Measurements from ENCODE around the gene PHACTR1. TPM values are rescaled to one million over a fixed set of nuclear protein-coding genes. Genes with fewer than 3 reads are reported as not detected.

Gene PHACTR1
- total RNA-seq, 1 donor from 2014 or later = 2.2 TPM

DNA sequence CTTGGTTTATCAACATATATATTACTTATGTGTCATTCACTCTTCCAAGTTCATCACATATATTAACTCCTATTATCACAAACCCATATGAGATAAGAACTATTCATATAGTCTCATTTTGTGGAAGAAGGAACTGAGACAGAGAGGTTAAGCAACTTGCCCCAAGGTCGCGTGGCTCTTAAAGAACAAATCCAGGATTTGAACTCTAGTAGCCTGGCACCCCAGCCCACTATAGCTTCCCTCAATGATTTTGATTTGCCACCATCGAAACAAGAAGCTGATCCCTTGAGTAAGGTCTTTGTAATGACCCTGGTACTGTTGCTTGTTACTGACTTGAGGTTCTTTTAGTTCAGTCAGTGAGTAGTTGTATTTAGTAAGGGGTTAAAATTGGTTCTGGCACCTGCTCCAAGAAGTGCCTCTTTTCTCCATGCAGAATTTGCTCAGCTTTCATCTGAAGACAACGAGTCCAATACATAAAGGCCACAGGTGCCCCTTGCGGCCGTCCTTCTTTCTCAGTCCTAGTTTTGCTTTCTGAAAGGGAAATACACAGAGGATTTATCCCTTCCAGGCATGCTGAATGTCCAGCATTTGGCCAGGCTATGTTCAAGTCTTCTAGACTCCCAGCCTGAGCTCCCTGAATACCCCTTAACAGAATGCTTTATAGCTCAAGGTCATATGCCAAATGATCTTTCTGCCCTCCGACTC is 358.7 kb downstream of the PHACTR1 start:
- H3K27me3 ChIP-seq (ENCODE audit: control insufficient read depth, insufficient read depth, low read length) = no peaks in the 10 kb centered on the region
- no peak for DNase-seq (ENCODE audit: low read depth)
- no peak overlapping the region for H3K4me3 ChIP-seq (ENCODE audit: low read depth, low read length)
- H3K36me3 ChIP-seq (ENCODE audit: control insufficient read depth, insufficient read depth, low read length) = no peaks in the 10 kb centered on the region
- no peak for TF ChIP-seq CTCF (IDR thresholded peaks at IDR 0.05; ENCODE audit: insufficient read depth, low read length, poor library complexity, severe bottlenecking)

GRCh38 chr6:13076575-13076974 is 360.0 kb downstream of the PHACTR1 start:
- no peaks in the 10 kb centered on the region for H3K27me3 ChIP-seq (ENCODE audit: control insufficient read depth, insufficient read depth, low read length)

GRCh38 chr6:13077117-13077516 is 360.6 kb downstream of the PHACTR1 start:
- no peak overlapping the region for H3K4me3 ChIP-seq (ENCODE audit: low read depth, low read length)
- no peaks in the 10 kb centered on the region for H3K36me3 ChIP-seq (ENCODE audit: control insufficient read depth, insufficient read depth, low read length)
- TF ChIP-seq CTCF (IDR thresholded peaks at IDR 0.05; ENCODE audit: insufficient read depth, low read length, poor library complexity, severe bottlenecking) = no peak
- no peak for DNase-seq (ENCODE audit: low read depth)
- H3K27me3 ChIP-seq (ENCODE audit: control insufficient read depth, insufficient read depth, low read length) = no peaks in the 10 kb centered on the region

More at GRCh38 chr6:13076575-13076974, 360.0 kb downstream of the PHACTR1 start:
- no peak for TF ChIP-seq CTCF (IDR thresholded peaks at IDR 0.05; ENCODE audit: insufficient read depth, low read length, poor library complexity, severe bottlenecking)
- Histone ChIP-seq H3K36me3 (ENCODE audit: control insufficient read depth, insufficient read depth, low read length) (no peaks in the 10 kb centered on the region), H3K4me3 (ENCODE audit: low read depth, low read length) (no peak overlapping the region)
- DNase-seq (ENCODE audit: low read depth) = no peak

DNA sequence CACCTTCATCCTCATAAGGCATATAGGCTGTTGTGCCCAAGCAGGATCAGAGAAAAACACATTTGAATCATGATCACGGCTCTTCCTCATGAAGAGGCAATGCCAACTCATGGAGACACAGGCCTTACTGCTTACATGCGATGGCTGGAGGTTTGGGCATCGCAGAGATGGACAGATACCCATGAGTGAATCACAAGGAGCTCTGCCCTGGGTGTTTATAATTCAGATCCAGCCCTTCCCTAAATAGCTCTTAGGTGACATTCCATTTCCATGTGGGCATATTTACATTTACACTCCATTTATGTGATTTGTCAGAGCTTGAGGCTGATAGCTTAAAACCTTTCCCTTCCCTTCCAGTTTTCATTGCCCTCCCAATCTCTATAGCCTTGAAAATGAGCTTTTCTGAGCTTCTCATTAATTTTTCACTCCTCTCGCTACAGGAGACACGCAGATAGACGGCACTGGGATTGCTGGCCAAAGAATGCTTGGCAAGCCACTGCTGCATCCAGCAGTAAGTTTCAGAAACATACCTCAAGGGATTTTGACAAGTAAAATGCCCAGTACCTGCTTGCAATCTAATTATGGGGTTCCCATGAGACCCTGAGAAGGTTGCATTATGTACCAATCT is 362.6 kb downstream of the PHACTR1 start:
- TF ChIP-seq CTCF (IDR thresholded peaks at IDR 0.05; ENCODE audit: insufficient read depth, low read length, poor library complexity, severe bottlenecking) = no peak
- no peaks in the 10 kb centered on the region for H3K36me3 ChIP-seq (ENCODE audit: control insufficient read depth, insufficient read depth, low read length)
- DNase-seq (ENCODE audit: low read depth) = no peak
- H3K4me3 ChIP-seq (ENCODE audit: low read depth, low read length) = no peak overlapping the region
- H3K27me3 ChIP-seq (ENCODE audit: control insufficient read depth, insufficient read depth, low read length) = no peaks in the 10 kb centered on the region

DNA sequence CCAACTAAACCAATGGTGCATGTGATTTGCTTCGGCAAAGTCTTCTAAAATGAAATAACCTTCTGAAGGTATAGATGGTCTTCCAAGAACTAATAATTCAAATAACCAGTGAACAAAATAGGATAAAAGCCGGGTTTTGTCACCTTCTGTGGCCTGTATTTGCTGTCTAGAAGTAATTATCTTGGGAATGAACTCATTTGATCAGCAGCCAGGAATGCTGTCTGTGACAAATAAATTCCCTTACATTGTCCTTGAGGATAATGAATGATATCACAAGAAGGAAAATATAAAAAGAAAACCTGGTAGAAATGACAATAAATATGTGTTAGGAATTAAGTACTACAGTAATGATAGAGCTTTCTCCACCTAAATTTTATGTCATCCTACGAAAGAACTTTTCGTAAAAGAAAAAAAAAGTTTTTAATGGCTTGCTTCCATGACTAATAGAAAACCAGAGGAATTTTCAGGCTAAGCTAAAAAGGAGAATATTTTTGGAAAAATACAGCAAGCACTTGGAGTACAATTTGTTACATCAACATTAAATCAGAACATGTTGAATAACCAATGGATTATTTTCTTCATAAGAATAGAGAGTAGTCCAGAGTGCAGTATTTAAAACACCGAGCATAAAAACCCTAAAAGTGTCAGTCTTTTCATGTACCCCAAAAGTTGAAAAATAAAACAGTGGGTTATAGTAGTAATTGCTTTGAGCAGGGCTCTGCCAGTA is 364.1 kb downstream of the PHACTR1 start:
- no peak for DNase-seq (ENCODE audit: low read depth)
- H3K4me3 ChIP-seq (ENCODE audit: low read depth, low read length) = no peak overlapping the region
- TF ChIP-seq CTCF (IDR thresholded peaks at IDR 0.05; ENCODE audit: insufficient read depth, low read length, poor library complexity, severe bottlenecking) = no peak
- H3K36me3 ChIP-seq (ENCODE audit: control insufficient read depth, insufficient read depth, low read length) = no peaks in the 10 kb centered on the region
- no peaks in the 10 kb centered on the region for H3K27me3 ChIP-seq (ENCODE audit: control insufficient read depth, insufficient read depth, low read length)
